Measurements from ENCODE around the gene ARHGEF40.

ARHGEF40 gene

DNA sequence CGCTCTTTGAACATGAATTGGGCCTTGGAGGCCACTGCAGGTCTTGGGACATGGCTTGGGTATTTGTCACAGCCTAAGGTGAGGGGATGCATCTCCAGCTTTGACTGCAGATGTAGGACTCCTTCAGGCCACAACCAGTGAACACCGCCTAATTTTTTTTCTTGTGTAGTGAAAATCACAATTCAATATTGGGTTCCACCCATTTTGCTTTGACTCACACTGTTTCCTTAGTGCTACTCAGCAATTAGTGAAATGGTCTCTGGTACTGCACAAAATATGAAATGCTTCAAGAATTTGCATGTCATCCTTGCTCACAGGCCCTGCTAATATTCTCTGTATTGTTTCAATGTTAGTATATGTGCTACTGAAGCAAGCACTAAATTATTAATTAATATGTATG is 43.3 kb downstream of the ARHGEF40 start:
- no peaks in the 10 kb centered on the region for H3K27me3 ChIP-seq (ENCODE audit: low read depth, low read length)
- H4K20me1 ChIP-seq (ENCODE audit: insufficient read depth, low read length) = no peaks in the 10 kb centered on the region
- no peak overlapping the region for H3K9ac ChIP-seq (ENCODE audit: low read length)
- peaks cover 27% of the 10 kb centered on the region for H3K4me1 ChIP-seq (ENCODE audit: low read length)
- H2AFZ ChIP-seq (ENCODE audit: low read depth, low read length) = no peak overlapping the region
- H3K4me2 ChIP-seq (ENCODE audit: low read length) = no peak overlapping the region
- no peaks in the 10 kb centered on the region for H3K79me2 ChIP-seq (ENCODE audit: low read length)
- 0 out of 2 replicates have a peak, but pooled peaks cover 3% of the 10 kb centered on the region for H3K9me3 ChIP-seq (ENCODE audit: insufficient read depth, low read length)
- H3K36me3 ChIP-seq (replicated peaks; ENCODE audit: low read depth, low read length) = peaks cover 11% of the 10 kb centered on the region
- no peak overlapping the region for H3K4me3 ChIP-seq (ENCODE audit: low read length)
- TF ChIP-seq CTCF (IDR thresholded peaks at IDR 0.05; ENCODE audit: low read depth, low read length) (no peak), EZH2phosphoT487 (IDR thresholded peaks at IDR 0.05; ENCODE audit: low read depth) (no peak)
- no peak overlapping the region for H3K27ac ChIP-seq (ENCODE audit: low read length)

- Histone ChIP-seq H4K20me1 (ENCODE audit: insufficient read depth, low read length) (no peaks in the 10 kb centered on the region), H3K79me2 (ENCODE audit: low read length) (no peaks in the 10 kb centered on the region), H3K36me3 (replicated peaks; ENCODE audit: low read depth, low read length) (no peaks in the 10 kb centered on the region), H3K4me1 (ENCODE audit: low read length) (no peaks in the 10 kb centered on the region; the same call in 1 of the 2 replicates), H3K4me3 (ENCODE audit: low read length) (no peak overlapping the region), H3K27ac (ENCODE audit: low read length) (no peak overlapping the region), H3K9me3 (ENCODE audit: insufficient read depth, low read length) (no peaks in the 10 kb centered on the region), H3K4me2 (ENCODE audit: low read length) (no peak overlapping the region), H2AFZ (ENCODE audit: low read depth, low read length) (no peak overlapping the region), H3K9ac (ENCODE audit: low read length) (no peak overlapping the region), H3K27me3 (ENCODE audit: low read depth, low read length) (0 out of 2 replicates have a peak, but pooled peaks cover 5% of the 10 kb centered on the region)
- TF ChIP-seq EZH2phosphoT487 (IDR thresholded peaks at IDR 0.05; ENCODE audit: low read depth) = no peak
- no peak for TF ChIP-seq CTCF (IDR thresholded peaks at IDR 0.05; ENCODE audit: low read depth, low read length)
Measured at GRCh38 chr14:21118933-21119332, 48.8 kb downstream of the ARHGEF40 start.

DNA sequence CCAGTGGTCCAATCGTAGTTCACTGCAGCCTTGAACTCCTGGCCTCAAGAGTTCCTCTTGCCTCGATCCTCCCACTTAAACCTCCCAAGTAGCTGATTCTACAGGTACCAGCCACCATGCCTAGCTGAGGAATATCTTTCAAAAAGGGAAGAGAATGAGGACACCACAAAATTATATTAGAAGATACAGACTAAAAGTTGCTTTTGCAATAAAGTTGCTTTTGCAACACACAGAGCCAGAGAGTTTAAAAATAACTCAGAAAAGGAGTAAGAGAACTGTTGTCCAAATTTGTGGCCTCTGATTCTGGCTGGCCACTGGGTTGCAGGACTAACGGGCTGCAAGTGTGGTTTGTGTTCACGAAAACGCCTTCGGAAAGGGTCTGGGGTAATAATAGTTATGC is 50.6 kb downstream of the ARHGEF40 start:
- no peaks in the 10 kb centered on the region for H3K36me3 ChIP-seq (replicated peaks; ENCODE audit: low read depth, low read length)
- H3K4me1 ChIP-seq (ENCODE audit: low read length) = no peaks in the 10 kb centered on the region; the same call in 1 of the 2 replicates
- H4K20me1 ChIP-seq (ENCODE audit: insufficient read depth, low read length) = no peaks in the 10 kb centered on the region
- H3K27me3 ChIP-seq (ENCODE audit: low read depth, low read length) = 0 out of 2 replicates have a peak, but pooled peaks cover 5% of the 10 kb centered on the region
- H2AFZ ChIP-seq (ENCODE audit: low read depth, low read length) = no peak overlapping the region
- no peak for TF ChIP-seq EZH2phosphoT487 (IDR thresholded peaks at IDR 0.05; ENCODE audit: low read depth)
- TF ChIP-seq CTCF (IDR thresholded peaks at IDR 0.05; ENCODE audit: low read depth, low read length) = no peak
- H3K9ac ChIP-seq (ENCODE audit: low read length) = no peak overlapping the region
- no peak overlapping the region for H3K27ac ChIP-seq (ENCODE audit: low read length)
- no peak overlapping the region for H3K4me3 ChIP-seq (ENCODE audit: low read length)
- H3K4me2 ChIP-seq (ENCODE audit: low read length) = no peak overlapping the region
- H3K79me2 ChIP-seq (ENCODE audit: low read length) = no peaks in the 10 kb centered on the region
- no peaks in the 10 kb centered on the region for H3K9me3 ChIP-seq (ENCODE audit: insufficient read depth, low read length)

DNA sequence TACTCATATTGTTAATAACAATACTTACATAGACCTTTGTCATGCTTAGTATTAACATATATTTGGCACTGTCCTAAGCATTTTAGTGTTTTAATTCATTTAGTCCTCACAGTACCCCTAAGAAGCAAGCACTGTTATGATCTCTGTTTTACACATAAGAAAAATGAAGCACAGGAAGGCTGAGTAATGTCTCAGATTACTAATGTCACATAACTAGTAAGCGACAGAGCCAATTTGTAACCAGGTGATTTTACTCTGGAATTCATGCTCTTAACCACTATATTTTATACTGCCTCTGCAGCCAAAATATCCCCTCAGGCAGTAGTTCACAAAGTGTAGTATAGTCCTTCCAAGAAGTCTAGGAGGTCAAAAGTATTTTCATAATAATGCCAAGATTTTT is 51.0 kb downstream of the ARHGEF40 start:
- Histone ChIP-seq H3K4me2 (ENCODE audit: low read length) (no peak overlapping the region), H3K9ac (ENCODE audit: low read length) (no peak overlapping the region), H3K27ac (ENCODE audit: low read length) (no peak overlapping the region), H3K4me3 (ENCODE audit: low read length) (no peak overlapping the region), H3K36me3 (replicated peaks; ENCODE audit: low read depth, low read length) (no peaks in the 10 kb centered on the region), H4K20me1 (ENCODE audit: insufficient read depth, low read length) (no peaks in the 10 kb centered on the region), H2AFZ (ENCODE audit: low read depth, low read length) (no peak overlapping the region), H3K4me1 (ENCODE audit: low read length) (no peaks in the 10 kb centered on the region; the same call in 1 of the 2 replicates), H3K9me3 (ENCODE audit: insufficient read depth, low read length) (no peaks in the 10 kb centered on the region), H3K79me2 (ENCODE audit: low read length) (no peaks in the 10 kb centered on the region), H3K27me3 (ENCODE audit: low read depth, low read length) (peaks cover 9% of the 10 kb centered on the region; the same call in 1 of the 2 replicates)
- TF ChIP-seq CTCF (IDR thresholded peaks at IDR 0.05; ENCODE audit: low read depth, low read length) = no peak
- no peak for TF ChIP-seq EZH2phosphoT487 (IDR thresholded peaks at IDR 0.05; ENCODE audit: low read depth)
